GM19395 (cell line): ENCODE measurements around the gene PLK1.
"Not testable (repeated sequence)": the region's sequence is repeated elsewhere in the genome, so short reads cannot be mapped to it uniquely, and the experiment has no call there.

Source experiments
- ATAC-seq: cut with Tn5 transposase; IDR thresholded peaks from one replicate; pipeline ENCODE4 v1.9.1; 2021; ENCODE audit warnings: mild to moderate bottlenecking, moderate library complexity; ENCODE audit not compliant: unreplicated experiment

PLK1 gene

DNA sequence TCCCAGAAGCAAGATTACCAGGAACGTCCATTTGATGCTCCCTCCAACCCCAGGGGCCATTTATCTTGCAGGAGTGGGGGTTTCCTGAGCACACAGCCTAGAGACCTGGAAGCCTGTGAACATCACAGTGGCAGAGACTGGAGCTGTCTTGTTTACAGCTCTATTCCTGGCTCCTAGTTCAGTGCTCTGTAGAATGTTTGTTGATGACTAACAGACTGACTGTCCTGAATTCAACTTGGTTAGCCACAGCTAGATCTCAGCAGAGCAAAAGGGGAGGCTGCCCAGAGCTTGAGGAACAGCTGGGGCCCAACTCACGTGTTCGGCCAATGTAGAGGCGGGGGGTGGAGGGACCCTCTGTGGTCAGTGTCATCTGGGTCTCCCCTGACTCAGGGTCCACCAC is 27.8 kb downstream of the PLK1 start:
- ATAC-seq: no peak

DNA sequence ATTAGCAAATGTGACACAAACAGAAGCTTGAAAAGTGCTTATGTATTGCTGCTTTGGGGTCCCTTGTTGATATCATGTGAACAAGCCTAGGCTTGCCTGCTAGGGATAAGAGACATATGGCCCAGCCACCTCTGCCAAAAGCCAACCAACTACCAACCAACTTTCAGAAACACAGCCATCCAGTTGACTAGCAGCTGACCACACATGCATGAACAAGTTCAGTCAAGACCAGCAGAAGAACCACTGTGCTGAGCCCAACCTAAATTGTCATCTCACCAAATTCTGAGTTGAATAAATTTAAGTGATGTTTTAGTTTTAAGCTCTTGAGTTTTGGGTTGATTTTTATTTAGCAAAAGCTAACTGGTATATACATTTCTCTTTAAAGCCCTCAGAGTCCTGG is 30.8 kb downstream of the PLK1 start:
- ATAC-seq: no peak

DNA sequence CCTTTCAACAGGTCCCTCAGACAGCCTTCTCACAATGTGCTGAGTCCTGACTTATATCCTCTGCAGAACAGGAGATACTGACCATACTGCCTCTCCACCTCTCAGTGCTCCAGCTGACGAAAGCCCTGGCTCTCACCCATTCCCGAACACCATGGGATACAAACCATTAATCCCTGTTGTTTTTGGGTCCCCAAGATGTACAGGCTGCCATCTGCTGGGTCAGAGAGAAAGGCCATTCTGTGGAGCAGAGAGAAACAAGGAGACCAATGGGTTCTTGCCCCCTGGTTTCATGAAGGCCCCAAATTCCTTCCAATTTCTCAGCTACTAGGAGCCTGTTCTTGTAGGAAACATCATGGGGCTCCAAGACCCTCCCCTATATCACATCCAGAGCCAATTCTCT is 31.3 kb downstream of the PLK1 start:
- ATAC-seq: no peak

DNA sequence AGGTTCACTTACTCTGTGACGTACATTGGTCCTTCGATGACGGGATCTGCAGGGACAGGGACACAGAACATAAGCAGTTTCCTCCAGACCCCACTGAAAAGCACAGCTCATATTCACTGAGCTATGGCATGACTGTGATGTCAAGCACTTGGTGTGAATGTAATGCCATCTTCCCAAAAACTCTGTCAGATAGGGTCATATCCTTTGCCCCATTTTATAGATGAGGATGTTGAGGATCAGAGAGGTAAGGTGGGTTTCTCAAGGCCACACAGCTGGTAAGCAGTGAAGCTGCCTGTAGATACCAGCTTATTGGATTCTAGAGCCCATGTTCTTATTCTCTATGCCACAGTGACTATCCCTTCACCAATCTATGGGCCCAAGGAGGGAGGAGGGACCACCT is 31.8 kb downstream of the PLK1 start:
- ATAC-seq: no peak

DNA sequence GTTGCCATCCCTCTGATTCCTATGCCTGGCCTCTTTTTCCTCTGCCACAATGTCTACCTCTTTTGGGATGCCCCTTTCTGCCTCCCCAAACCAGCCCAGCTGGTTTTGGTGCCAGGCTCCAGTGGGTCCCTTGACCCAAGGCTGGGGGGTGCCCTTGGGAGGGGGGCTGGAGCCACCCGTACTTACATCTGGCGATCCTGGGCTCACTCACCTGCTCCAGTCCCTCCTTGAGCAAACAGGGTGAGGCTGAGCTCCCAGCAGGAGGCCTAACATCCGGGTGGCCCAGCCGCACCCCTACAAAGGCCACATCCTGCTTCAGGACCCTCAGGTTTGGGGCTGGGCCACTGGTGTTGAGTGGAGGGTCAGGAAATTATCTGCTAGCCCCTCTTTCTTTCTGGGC is 33.1 kb downstream of the PLK1 start:
- no peak for ATAC-seq

DNA sequence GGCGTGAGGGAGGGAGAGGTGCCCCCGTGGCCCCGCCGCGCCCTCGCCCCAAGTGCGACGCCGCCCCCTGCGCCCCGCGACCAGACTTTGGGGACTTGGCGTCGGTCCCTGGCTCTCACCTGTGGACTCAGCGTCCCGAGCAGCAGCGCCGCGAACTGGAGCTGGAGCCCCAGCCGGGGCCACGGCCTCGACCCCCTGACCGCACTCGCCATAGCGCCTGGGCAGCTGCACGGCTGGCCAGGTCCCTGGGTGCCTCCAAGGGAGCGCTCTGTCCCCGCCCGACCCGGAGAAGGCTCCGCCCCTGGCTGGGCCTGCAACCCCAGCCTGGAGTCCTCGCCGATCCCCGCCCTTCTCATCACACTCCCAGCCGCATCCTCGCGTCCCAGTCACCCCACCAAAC is 34.3 kb downstream of the PLK1 start, which contains the start of gene ERN2:
Gene ERN2, minus strand, starts transcription at position 247 of the 400 bp plus-strand sequence. Its CDS starts 35 bp downstream, at position 212.
- no peak for ATAC-seq

DNA sequence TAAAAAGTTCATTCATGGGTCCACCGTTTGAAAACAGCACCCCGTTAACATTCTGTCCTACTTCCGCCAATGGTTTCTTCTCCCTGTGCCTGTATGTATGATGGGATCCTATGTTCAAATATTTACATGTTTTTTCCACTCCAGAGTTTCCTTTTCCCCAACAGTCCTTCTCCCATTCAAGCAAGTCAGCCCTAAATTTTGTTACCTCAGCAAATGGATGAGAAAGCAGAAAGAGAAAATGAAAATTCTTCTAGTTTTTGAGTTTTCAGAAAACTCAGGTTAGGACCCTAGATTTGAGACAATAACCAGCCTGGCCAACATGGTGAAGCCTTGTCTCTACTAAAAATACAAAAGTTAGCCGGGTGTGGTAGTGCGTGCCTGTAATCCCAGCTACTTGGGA is 37.8 kb downstream of the PLK1 start:
- ATAC-seq: no peak

DNA sequence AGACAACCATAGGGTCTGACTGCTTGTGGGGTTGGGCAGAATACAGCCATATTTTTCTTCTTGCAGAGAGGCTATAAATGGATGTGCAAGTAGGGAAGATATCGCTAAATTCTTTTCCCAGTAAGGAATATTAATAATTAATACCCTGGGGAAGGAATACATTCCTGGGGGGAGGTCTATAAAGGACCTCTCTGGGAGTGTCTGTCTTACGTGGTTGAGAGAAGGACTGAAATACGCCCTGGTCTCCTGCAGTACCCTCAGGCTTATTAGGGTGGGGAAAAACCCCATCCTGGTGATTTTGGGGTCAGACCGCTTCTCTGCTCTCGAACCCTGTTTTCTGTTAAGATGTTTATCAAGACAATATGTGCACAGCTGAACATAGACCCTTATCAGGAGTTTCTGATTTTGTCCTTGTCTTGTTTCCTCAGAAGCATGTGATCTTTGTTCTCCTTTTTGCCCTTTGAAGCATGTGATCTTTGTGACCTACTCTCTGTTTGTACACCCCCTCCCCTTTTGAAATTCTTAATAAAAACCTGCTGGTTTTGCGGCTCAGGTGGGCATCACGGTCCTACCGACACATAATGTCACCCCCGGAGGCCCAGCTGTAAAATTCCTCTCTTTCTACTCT is 44.0 kb downstream of the PLK1 start:
- not testable (repeated sequence) for ATAC-seq

DNA sequence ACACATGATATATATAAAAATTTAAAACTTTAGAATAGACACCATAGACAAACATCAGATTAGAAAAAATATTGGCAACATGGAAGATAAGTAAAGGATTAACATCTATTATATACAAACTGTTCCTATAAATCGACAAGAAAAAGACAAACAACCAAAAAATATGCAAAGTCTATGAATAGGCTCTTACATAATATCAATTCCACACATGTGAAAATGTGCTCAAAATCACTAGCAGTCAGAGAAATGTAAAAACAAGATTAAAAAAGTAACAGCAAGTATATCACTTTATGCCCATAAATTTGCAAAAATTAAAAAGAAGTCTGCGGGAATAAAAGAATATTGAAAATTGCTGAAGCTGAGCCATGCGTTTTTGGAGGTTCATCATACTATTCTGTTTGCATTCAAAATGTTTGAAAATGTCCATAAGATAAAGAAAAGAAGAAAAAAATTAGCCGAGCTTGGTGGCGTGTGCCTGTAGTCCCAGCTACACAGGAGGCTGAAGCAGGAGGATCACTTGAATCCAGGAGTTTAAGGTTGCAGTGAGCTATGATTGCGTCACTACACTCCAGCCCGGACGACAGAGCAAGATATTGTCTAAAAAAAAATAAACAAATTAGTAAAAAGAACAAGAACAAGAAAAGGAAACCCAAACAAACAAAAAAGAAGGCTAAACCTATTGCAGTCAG is 45.6 kb downstream of the PLK1 start:
- no peak for ATAC-seq

DNA sequence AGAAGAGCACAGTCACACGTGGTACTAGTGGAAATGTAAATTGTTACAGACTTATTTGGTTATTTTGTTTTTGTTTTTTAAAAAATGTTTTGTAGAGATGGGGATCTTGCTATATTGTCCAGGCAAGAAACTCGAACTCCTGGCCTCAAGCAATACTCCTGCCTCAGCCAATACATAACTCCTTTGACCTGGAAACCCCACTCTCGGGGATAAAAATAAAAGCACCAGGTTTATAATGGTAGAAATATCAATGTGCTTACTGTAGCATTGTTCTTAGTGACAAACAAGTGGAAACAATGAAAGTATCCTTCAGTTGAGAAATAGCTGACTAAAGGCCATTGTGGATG is 46.1 kb downstream of the PLK1 start:
- no peak for ATAC-seq

DNA sequence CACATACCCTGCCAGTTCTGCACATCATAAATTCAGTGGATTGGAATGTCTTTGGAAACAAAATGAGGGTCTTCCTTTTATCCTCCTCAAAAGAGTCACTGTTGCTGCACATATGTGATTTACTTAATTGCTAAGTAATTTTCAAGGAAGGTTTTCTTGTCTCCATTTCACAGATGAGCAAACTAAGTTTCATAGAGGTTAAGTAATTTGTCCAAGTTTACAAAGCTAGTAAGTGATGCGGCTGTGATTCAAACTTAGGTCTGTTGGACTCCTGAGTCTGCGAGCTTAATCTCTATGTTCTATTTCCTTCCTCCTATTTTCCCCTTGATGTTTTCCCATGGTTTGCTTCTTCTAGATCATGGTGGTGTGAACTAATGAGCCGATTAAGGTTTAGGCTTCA is 48.0 kb downstream of the PLK1 start:
- ATAC-seq: no peak

DNA sequence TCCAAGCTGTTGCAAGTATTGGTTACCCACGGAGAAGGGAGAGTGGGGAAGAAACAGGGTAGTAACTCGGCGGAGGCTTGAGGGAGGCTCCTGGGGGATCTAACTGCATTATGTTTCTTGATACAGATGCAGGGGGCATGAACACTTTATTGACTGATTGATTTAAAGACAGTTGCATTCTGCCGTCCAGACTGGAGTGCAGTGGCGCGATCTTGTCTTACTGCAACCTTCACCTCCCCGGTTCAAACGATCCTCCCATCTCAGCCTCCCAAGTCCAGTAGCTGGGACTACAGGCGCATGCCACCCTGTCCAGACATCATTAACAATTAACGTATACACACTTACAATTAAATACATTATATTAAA is 49.4 kb downstream of the PLK1 start:
- ATAC-seq: no peak

DNA sequence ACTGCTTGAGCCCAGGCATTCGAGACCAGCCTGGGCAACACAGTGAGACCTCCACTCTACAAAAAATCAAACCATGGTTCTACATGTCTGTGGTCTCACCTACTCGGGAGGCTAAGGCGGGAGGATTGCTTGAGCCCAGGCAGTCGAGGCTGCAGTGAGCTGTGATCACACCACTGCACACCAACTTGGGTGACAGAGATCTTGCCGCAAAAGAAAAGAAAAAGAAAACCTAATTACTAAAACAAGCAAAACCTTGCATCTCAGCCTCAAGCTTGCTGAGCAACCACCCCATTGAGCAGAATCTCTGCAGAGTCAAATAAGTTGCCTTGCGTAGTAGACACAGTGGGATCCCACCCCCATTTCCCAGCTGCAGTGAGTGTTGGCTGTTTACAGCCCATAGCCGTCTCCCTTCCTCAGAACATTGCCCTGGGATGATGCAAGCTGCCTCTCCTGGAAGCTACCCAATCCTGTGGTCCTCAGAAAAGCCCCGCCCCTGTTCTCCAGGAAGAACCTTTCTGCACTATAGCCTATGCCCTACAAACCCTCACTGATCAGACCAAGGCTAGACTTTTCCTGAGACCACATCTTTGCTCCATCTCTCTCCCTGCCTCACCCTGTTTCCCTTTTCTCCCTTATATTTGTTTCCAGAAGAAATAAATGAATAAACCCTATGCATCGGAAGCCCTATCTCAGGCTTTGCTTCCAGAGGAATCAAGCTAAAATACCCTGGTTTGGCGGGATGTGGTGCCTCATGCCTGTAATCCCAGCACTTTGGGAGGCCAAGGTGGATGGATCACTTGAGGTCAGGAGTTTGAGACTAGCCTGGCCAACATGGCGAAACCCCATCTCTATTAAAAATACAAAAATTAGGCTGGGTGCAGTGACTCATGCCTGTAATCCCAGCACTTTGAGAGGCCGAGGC is 51.1 kb downstream of the PLK1 start:
- ATAC-seq: no peak

DNA sequence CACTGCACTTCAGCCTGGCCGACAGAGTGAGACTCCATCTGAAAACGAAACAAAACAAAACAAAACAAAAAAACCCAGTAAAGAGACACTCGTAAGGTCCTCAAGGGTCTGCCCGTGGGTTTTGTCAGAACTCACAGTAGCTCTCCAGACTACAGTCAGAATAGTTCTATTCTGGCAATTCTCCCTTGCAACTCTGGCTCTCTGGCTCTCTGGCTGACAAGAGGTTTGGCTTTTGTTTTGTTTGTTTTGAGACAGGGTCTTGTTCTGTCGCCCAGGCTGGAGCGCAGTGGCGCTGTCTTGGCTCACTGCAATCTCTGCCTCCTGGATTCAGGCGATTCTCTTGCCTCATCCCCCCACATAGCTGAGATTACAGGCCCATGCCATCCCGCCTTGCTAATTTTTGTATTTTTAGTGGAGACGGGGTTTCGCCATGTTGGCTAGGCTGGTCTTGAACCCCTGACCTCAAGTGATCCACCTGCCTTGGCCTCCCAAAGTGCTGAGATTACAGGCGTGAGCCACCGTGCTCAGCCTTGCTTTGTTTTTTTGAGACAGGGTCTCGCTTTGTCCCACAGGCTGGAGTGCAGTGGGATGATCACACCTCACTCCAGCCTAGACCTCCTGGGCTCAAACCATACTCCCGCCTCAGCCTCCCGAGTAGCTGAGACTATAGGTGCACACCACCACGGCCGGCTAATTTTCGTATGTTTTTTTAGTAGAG is 55.6 kb downstream of the PLK1 start:
- ATAC-seq: no peak

DNA sequence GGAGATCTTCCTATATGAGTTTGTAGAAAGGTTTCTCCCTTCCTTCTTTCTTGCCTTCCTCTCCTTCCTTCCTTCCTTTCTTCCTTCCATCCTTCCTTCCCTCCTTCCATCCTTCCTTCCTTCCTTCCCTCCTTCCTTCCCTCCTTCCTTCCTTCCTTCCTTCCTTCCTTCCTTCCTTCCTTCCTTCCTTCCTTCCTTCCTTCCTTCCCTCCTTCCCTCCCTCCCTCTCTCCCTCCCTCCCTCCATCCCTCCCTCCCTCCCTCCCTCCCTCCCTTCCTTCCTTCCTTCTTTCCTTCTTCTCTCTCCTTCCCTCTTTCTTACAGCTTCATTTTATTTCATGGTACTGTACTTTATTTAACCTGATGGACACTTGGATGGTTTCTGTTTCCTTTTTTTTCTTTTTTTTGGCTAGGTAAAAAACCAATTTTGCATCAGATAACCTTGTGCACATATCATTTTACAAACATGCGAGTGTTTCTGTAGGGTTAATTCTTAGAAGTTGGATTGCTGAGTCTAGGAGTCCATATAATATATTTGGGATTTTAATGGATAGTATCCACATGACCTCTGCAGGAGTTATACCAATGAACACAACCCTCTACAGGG is 58.8 kb downstream of the PLK1 start:
- not testable (repeated sequence) for ATAC-seq

DNA sequence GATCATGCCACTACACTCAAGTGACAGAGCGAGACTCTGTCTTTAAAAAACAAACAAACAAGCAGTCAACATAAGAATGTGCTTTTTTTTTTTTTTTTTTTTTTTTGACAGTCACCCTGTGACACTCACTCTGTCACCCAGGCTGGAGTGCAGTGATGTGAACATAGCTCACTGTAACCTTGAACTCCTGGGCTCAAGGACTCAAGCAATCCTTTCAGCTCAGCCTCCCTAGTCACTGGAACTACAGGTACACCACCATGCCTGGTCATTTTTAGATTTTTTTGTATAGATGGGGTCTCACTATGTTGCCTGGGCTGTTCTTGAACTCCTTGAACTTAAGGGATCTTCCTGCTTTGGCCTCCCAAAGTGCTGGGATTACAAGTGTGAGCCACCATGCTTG is 60.8 kb downstream of the PLK1 start:
- no peak for ATAC-seq
